Keratinocyte (primary cell): ENCODE data around the gene ATOX1. TPM values are rescaled to one million over a fixed set of nuclear protein-coding genes. Genes with fewer than 3 reads are reported as not detected.

Experiments
- DNase-seq: peaks from one replicate; pipeline ENCODE4 v3.0.0-alpha.2; 2011; ENCODE audit warnings: low read depth, missing footprints, low spot score
- FAIRE-seq: peaks from 2 replicates; lab custom pipeline; 2011; peaks lifted over from hg19 to GRCh38; lab: Jason Lieb, UNC
- H2AFZ ChIP-seq: 2 replicates; pipeline ENCODE4 v1.6.0; 2012; ENCODE audit warnings: low read length, control low read depth, inconsistent platforms; ENCODE audit not compliant: control insufficient read depth
- H3K27ac ChIP-seq: 2 replicates; pipeline ENCODE4 v1.5.1; 2011; ENCODE audit warnings: low read length; ENCODE audit not compliant: control insufficient read depth, insufficient read depth
- H3K27me3 ChIP-seq: 3 replicates; pipeline ENCODE4 v1.6.0; 2011; ENCODE audit warnings: low read length; ENCODE audit not compliant: control insufficient read depth, insufficient read depth; ENCODE audit errors: extremely low read depth
- H3K36me3 ChIP-seq, 2 experiments: 2 replicates in 1 of 2; 3 replicates in 1 of 2; pipeline ENCODE4 v1.5.1; 2011; ENCODE audit warnings: low read length in 2 of 2, mild to moderate bottlenecking in 1 of 2; ENCODE audit not compliant: control insufficient read depth in 2 of 2, insufficient read depth in 2 of 2; ENCODE audit errors: extremely low read depth in 1 of 2
- H3K4me1 ChIP-seq: 3 replicates; pipeline ENCODE4 v1.5.1; 2011; ENCODE audit warnings: low read length; ENCODE audit not compliant: control insufficient read depth, insufficient read depth; ENCODE audit errors: extremely low read depth
- H3K4me2 ChIP-seq: 3 replicates; pipeline ENCODE4 v1.6.0; 2011; ENCODE audit warnings: low read depth, low read length; ENCODE audit not compliant: control insufficient read depth, insufficient read depth; ENCODE audit errors: extremely low read depth
- H3K4me3 ChIP-seq, 3 experiments: fragments of 200-600 bp in 1 of 3; sonication (generic) in 1 of 3; 2 replicates in 2 of 3; 3 replicates in 1 of 3; pipeline ENCODE4 v1.5.1; 2011 to 2016; ENCODE audit warnings: low read length in 3 of 3, mild to moderate bottlenecking in 3 of 3, control low read depth in 2 of 3, inconsistent platforms in 1 of 3, low read depth in 1 of 3, mixed read lengths in 1 of 3, mixed run types in 1 of 3, moderate library complexity in 1 of 3; ENCODE audit not compliant: control insufficient read depth in 2 of 3, insufficient read depth in 2 of 3; ENCODE audit errors: extremely low read depth in 1 of 3
- H3K79me2 ChIP-seq: 2 replicates; pipeline ENCODE4 v1.6.0; 2012; ENCODE audit warnings: low read length; ENCODE audit not compliant: control insufficient read depth, insufficient read depth
- H3K9ac ChIP-seq: 3 replicates; pipeline ENCODE4 v1.6.0; 2011; ENCODE audit warnings: low read length; ENCODE audit not compliant: control insufficient read depth, insufficient read depth; ENCODE audit errors: extremely low read depth
- H3K9me1 ChIP-seq: 3 replicates; pipeline ENCODE4 v1.6.0; 2011; ENCODE audit warnings: low read length; ENCODE audit not compliant: control insufficient read depth, insufficient read depth; ENCODE audit errors: extremely low read depth
- H3K9me3 ChIP-seq: 2 replicates; pipeline ENCODE4 v1.5.1; 2012; ENCODE audit warnings: low read depth, low read length; ENCODE audit not compliant: control insufficient read depth
- H4K20me1 ChIP-seq: 3 replicates; pipeline ENCODE4 v1.6.0; 2011; ENCODE audit warnings: low read length; ENCODE audit not compliant: control insufficient read depth, insufficient read depth; ENCODE audit errors: extremely low read depth
- EZH2 ChIP-seq: IDR thresholded peaks from one replicate; pipeline ENCODE4 v1.6.1; 2012; ENCODE audit warnings: inconsistent platforms, mild to moderate bottlenecking, low read length, moderate library complexity
- dilution Hi-C: fragments of 300-500 bp; cut with MboI; formaldehyde crosslinking; loops from one replicate; pipeline ENCODE4 v1.7.0; 2020; ENCODE audit warnings: low sequenced_read_pairs; ENCODE audit not compliant: extremely low pct_ligation_motif_present
- polyA plus RNA-seq, 5 experiments: library from polyadenylated mRNA; depleted of rRNA in 3 of 5; stranded (reverse) in 3 of 5; stranded (forward) in 1 of 5; unstranded in 1 of 5; fragments of >200 nt; gene quantifications; 1 replicate in 1 of 5; 2 replicates in 3 of 5; 3 replicates in 1 of 5; pipeline versions ENCODE4 v1.2.1 to v1.2.3, GENCODE V29; 2011 to 2012; ENCODE audit warnings: missing spikeins in 2 of 5, low read depth in 1 of 5, low replicate concordance in 1 of 5
- TF ChIP-seq, protein P1 (sequence below), 3 experiments: IDR thresholded peaks in 1 of 3; conservative IDR thresholded peaks in 1 of 3; optimal IDR thresholded peaks in 1 of 3; 2 replicates in 2 of 3; 3 replicates in 1 of 3; pipeline versions ENCODE3 to v1.5.1; 2011; ENCODE audit warnings: low read length in 3 of 3, mild to moderate bottlenecking in 3 of 3, moderate library complexity in 2 of 3, control low read depth in 1 of 3, inconsistent platforms in 1 of 3; ENCODE audit not compliant: insufficient read depth in 2 of 3; ENCODE audit errors: extremely low read depth in 1 of 3

The ATOX1 gene
- polyA plus RNA-seq, 1 donor (not counting 4 experiments of a cell fraction or from before 2014, with no cell fraction given) = 173 TPM

DNA sequence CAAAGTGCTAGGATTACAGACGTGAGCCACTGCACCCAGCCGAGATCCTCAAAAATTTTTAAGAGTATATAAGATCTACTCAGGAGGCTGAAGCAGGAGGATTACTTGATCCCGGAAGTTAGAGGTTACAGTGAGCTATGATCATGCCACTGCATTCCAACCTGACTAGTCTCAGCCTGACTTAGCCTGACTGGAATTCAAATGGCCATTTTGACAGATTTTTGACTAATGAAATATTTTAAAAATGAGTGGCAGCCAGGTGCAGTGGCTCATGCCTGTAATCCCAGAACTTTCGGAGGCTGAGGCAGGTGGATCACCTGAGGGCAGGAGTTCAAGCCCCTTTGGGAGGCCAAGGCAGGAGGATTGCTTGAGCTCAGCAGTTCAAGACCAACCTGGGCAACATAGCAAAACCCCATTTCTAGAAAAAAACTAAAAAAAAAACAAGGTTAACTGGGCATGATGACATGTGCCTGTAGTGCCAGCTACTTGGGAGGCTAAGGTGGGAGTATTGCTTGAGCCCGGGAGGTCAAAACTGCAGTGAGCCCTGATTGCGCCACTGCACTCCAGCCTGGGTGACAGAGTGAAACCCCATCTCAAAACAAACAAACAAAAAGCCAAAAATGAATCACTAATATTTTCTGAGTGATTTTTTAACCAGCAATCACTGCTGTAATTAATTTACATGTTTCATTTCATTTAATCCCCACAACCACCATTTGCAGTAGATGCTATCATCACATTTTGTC is 16.6 kb downstream of the ATOX1 start:
- FAIRE-seq = peak; percentile 66
- H3K36me3 ChIP-seq = peaks cover 1 to 16% of the 10 kb centered on the region in 2 experiments
- peaks cover 72% of the 10 kb centered on the region for H3K4me1 ChIP-seq
- no peak for TF ChIP-seq EZH2
- TF ChIP-seq, protein P1, sequence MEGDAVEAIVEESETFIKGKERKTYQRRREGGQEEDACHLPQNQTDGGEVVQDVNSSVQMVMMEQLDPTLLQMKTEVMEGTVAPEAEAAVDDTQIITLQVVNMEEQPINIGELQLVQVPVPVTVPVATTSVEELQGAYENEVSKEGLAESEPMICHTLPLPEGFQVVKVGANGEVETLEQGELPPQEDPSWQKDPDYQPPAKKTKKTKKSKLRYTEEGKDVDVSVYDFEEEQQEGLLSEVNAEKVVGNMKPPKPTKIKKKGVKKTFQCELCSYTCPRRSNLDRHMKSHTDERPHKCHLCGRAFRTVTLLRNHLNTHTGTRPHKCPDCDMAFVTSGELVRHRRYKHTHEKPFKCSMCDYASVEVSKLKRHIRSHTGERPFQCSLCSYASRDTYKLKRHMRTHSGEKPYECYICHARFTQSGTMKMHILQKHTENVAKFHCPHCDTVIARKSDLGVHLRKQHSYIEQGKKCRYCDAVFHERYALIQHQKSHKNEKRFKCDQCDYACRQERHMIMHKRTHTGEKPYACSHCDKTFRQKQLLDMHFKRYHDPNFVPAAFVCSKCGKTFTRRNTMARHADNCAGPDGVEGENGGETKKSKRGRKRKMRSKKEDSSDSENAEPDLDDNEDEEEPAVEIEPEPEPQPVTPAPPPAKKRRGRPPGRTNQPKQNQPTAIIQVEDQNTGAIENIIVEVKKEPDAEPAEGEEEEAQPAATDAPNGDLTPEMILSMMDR (optimal IDR thresholded peaks at IDR 0.05 in 1 of 3, IDR thresholded peaks at IDR 0.05 in 1 of 3, conservative IDR thresholded peaks at IDR 0.05 in 1 of 3; ENCODE audit: extremely low read depth in 1 of 3, insufficient read depth in 2 of 3, low read length in 3 of 3) = no peak
- H3K9ac ChIP-seq = peak overlapping the region; percentile 67
- H3K27me3 ChIP-seq = no peaks in the 10 kb centered on the region
- dilution Hi-C loops = no loop called here
- peak; percentile 79 for DNase-seq
- H3K4me2 ChIP-seq = peak overlapping the region; percentile 28
- H3K79me2 ChIP-seq = no peaks in the 10 kb centered on the region
- no peak overlapping the region for H2AFZ ChIP-seq
- no peaks in the 10 kb centered on the region for H4K20me1 ChIP-seq
- H3K27ac ChIP-seq = peak overlapping the region; percentile 90
- H3K9me1 ChIP-seq = no peaks in the 10 kb centered on the region
- no peaks in the 10 kb centered on the region for H3K9me3 ChIP-seq
- no peak overlapping the region for H3K4me3 ChIP-seq

DNA sequence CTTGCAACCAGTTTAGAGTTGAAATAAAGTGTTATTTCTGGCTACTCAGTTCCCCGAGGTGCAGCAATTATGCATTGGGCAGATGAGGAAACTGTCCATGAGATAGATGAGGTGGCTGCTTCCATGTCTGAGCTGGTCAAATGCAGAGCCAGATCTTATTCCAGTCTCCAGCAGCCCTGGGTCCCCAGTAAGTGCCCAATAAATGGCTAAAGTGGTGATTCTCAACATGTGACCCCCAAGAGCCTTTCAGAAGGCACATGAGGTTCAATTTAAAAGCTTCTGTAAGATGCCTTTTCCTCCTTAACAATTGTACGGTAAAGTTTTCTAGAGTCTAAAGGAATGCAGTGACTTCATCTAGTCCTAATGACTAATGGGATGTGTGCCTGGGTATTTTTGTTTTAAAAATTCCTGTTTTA is 17.5 kb downstream of the ATOX1 start:
- peak overlapping the region; percentile 67 for H3K9ac ChIP-seq
- peak overlapping the region; percentile 35 for H2AFZ ChIP-seq
- H3K79me2 ChIP-seq = no peaks in the 10 kb centered on the region
- TF ChIP-seq EZH2 = no peak
- TF ChIP-seq, protein P1 (optimal IDR thresholded peaks at IDR 0.05 in 1 of 3, IDR thresholded peaks at IDR 0.05 in 1 of 3, conservative IDR thresholded peaks at IDR 0.05 in 1 of 3; ENCODE audit: extremely low read depth in 1 of 3, insufficient read depth in 2 of 3, low read length in 3 of 3) = no peak
- dilution Hi-C loops = no loop called here
- no peak for DNase-seq
- peaks cover 64% of the 10 kb centered on the region for H3K4me1 ChIP-seq
- no peak overlapping the region for H3K4me3 ChIP-seq
- no peaks in the 10 kb centered on the region for H3K27me3 ChIP-seq
- H3K27ac ChIP-seq = peak overlapping the region; percentile 90
- H3K4me2 ChIP-seq = peak overlapping the region; percentile 74
- H3K9me1 ChIP-seq = no peaks in the 10 kb centered on the region
- H3K9me3 ChIP-seq = no peaks in the 10 kb centered on the region
- H4K20me1 ChIP-seq = no peaks in the 10 kb centered on the region
- peaks cover 0 to 16% of the 10 kb centered on the region in 2 experiments for H3K36me3 ChIP-seq
- no peak for FAIRE-seq
